D341Med (cell line): ENCODE measurements around the gene DNAJC17.

Source experiments
- DNase-seq: peaks from one replicate; pipeline ENCODE4 v3.0.0; 2012; ENCODE audit warnings: low spot score

Gene DNAJC17

DNA sequence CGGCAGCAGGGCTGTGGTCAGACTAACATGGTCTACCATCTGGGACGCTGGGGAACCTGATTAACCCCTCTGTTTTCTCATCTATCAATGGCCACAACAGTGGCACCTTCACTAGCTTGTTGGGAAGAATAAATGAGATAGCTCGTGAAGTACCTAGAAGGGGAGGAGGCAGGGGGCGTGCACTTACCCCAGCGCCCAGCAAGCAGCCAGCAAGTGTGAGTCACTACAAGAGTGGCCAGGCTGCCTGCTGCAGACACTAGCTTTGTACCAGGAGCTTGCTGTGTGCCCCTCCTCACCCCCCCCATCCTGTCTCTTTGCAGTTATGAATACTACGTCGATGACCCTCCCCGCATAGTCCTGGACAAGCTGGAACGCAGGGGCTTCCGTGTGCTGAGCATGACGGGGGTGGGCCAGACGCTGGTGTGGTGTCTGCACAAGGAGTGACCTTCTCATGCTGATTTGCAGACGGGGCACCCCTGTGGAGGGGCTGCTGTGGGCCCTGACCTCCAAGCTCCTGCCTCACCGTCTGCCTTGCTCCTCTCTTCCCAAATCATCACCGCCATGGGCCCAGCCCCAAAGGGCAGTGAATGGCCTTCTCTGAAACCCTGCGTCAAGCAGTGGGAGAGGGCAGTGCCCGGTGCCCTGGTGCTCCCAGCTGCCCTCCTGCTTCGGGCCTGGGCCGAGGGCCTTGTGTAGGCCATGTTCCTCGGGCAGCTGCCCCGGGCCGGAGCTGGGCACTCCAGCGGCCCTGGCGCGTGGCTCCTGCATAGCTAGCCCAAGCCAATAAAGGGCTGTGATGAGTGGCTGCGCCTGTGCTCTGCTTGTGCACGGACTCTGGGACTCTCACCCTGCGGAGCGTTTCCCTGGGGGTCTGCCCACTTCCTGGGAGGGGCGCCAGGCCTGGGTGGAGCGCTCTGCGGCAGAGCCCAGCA, 40.1 kb downstream of the DNAJC17 start:
- no peak for DNase-seq

DNA sequence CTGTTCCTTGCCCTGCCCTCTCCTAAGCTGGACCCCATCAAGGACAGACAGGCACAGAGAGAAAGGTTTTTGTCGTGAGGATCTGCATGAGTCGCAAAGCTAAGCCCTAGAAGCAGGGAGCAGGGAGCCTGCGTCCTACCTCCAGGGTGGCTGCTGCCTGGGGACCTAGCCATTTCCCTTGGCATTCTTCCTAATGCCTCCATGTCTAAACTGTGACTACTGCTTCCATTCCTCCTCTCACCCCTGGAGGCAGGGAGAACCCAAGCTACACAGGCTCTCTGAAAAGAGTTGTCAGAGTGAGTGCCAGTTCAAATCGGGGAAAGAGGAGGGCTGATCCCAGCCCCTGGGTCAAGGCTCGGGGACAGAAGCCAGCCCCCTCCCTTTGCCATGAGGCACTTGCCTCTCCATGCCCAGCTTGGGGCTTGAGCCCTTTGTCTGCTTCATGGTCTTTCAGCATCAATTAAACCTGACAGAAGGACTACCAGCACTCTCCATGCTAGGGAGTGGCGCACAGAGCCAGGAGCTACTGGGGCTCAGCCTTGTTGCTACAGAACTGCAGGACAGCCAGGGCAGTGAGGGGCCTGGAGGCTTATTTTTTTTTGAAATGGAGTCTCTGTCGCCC, 41.0 kb downstream of the DNAJC17 start:
- peak; percentile 18 for DNase-seq

DNA sequence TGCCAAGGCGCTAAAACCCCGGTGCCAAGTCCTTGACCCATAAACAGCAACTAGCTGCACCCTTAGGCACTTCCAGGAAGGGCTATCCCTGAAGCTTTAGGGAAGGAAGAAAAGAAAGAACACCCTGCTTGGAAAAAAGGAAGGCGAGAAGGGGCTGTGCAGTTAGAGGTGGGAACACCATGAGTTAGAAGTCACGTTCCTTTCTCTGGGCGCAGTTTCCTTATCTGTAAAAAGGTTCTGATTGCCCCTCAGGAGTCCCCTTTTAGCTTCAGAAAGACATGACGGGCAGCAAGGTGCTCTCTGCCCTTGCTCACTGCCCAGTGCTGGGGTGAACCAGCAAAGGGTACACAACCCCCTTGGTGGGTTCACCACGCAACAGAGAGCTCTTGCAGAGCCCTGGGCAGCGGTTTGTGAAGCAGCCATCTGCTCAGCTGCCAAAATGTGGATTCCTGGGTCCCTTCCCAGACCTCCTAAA, 42.6 kb downstream of the DNAJC17 start:
- no peak for DNase-seq

DNA sequence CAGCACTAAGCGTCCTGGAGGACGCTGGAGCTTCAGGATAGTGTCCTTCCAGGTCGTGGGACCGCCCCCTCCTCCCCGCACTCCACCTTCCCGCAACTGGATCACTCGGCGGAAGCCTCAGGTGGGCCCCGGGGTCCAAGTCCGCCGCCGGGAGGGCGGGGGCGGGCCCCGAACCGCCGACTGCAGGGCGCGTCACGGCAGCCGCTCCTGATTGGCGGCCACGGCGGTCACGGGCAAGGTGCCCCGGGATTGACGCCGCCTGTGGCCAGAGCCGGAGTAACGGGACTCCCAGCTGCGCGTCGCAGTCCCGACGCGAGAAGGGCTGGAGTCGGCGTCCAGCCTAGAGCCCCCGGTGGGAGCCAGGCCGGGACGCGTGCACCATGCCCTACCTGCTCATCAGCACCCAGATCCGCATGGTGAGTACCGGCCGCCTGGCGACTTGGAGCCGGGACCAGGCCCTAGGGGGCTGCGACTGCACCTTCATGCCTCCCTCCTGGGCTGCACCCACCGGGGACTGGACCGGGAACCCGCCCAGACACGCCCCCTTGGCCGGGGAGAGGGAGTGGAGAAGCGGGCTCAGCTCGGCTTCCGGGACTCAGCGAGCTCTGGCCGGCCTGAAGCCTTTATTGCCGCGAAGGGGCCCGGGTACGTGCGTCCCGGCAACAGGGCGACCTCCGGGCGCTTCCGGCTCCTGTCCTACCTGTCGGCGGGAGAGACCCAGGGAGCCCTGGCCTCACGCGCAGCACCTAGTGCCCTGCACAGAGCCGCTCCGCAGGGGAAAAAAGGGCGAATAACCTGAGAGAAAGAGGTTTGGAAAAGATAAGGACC, 43.3 kb downstream of the DNAJC17 start, which contains the start of gene GCHFR:
Gene GCHFR, plus strand, starts transcription at position 268 of the 828 bp plus-strand sequence. Its CDS starts 113 bp downstream, at position 381.
- DNase-seq: peak; percentile 52

DNA sequence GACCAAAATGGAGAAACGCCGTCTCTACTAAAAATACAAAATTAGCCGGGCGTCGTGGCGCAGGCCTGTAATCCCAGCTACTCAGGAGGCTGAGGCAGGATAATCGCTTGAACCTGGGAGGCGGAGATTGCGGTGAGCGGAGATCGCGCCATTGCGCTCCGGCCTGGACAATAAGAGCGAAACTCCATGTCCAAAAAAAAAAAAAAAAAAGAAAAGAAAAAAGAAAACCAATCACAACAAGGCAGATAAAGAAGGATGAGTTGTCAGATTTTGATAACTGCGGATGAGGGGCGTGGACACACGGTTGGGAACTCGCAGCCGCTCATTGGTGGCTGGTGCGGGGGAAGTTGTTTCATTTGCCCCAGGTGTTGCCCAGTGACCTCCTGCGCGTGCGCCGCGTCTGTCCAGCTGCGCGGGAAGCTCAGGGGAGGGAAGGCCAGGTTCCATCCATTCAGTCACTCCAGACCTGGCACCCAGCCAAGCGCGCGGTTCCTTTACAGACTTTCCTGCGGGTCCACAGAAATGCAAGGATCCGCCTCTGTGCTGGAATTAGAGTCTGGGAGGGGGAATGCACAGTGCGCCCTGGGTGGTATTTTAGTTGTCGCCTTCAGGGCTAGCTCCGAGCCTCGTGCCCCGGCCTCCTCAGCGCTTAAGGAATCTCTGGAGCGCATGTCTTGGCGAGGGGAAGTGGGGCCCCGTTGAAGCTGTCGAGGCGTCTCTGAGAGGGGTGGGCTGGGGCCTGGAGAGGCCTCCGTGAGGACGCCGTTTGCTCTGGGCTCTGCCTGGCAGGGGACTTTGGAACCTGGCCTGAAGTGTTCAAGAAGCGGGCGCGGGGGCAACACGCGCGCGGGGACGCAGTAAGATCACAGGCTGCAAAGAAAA, 44.1 kb downstream of the DNAJC17 start:
- no peak for DNase-seq

DNA sequence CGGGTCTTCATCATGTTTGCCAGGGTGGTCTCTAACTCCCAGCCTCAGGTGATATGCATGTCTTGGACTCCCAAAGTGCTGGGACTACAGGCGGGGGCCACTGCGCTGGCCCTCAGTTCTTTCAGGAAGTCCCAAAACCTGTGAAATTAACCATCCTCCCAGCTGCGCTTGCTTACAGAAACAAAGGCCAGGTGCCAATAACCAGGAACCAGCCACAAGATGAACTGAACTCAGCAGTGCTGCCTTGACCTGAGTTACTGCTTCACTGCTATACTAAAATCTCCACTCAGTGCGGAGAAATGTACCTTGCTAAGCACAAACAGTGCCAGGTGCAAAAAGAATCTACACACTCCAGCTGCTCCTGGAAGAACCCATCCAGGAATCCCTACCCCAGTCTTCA, 47.3 kb downstream of the DNAJC17 start:
- no peak for DNase-seq

DNA sequence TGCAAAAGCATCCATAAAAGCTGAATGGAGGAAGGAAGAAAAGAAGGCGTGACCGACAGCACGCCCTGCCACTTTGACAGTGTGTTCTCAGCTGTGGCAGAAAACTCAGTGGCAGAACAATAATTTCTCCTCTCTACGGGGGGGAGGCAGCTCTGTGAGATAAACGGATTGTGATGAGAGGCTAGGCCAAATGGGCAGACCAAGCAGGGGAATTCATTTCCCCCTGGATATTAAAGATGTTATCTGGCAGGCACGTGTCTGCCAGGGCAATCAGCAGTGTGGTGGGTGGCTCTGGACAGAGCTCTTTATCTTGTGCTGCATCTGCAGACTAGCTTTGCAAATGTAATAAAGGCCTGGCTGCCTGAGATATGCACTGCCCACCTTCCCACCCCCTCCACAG, 50.3 kb downstream of the DNAJC17 start:
- DNase-seq: no peak

DNA sequence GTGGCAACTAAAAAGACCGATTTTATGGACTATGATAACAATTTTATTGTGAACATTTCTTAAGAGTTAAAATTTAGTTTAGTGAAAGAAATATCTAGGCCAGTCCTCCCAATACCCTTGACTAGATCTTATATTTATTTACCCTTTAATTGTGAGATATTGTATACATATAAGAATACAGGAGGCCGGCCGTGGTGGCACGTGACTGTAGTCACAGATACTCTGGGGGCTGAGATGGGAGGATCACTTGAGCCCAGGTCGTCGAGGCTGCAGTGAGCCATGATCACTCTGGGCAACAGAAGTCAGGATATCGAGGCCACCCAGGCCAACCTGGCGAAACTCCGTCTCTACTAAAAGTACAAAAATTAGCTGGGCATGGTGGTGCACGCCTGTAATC, 51.5 kb downstream of the DNAJC17 start:
- DNase-seq: no peak

DNA sequence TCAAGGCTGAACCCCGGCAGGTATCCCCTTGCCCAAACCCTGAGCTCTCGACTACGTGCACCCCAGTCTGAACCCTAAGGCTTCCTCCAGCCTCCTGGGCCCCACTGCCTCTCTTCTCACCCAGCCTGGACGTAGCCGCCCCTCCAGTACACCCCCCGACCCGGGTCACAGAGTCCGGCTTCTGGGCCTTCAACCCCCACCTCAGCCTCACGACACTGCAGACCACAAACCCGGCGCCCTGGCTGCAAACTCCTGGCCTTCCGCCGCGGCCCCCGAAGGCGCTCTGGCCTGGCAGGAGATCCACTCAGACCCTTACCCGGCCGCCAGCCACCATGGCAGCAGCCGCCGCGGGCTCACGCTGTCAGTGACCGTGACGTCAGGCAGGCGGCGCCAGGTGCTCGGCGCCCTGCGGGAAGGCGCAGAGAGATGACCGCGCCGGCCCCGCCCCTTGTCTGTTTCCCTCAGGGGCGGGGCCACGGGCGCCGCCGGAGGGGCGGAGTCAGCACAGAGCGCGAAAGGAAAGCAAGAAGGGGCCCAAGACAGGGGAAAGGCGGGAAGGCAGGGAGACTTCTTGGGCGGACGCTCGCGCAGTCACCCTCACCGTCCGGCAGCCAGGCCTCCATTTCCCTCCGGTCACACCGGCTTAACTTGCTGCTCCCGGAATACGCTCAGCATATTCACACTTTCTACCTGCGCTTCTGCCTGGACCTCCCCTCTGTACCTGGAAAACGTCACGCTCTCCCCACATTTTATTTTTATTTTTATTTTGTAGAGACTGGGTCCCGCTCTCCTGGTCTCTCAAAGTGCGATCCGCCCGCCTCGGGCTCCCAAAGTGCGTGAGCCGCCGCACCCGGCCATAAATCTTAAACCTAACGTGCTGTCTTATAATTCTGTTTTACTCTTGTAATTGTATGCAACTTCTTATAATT, 52.1 kb downstream of the DNAJC17 start, which contains the start of gene RMDN3:
Gene RMDN3, minus strand, starts transcription at position 372 of the 929 bp plus-strand sequence. CDS start 471 bp downstream, outside the sequence.
- DNase-seq: peak; percentile 99

DNA sequence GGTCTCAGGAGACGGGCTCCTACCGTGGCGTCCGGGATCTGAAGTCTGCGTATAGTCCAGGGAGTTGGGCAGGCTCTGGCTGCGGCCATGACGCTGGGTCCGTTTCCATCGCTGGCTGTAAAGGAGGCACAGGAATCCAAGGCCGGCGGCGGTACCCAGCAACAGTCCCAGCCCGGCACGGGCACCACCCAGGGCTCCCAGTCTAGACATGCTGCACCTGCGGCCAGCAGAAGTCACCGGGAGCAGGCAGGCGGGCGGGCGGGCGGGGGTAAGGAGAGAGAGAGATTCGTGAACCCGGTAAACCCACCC, 52.7 kb downstream of the DNAJC17 start:
- peak; percentile 56 for DNase-seq

DNA sequence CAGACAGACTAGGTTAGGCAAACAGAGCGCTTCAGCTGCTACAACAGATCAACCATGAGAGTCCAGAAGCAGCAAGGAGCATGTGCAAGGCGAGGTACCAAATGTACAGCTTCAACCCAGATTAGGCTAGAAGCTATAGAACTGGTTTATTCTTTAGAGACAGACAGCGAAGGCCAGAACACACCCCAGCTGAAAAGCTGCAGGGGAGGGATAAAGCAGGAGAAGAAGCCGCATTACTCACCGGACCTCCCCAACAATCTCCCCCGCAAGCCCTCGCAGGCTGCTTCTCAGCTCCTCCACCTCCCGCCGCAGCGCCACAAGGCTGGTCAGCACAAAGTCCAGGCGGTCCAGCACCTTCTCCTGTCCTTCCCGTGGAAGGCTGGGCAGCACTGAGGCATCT, 55.5 kb downstream of the DNAJC17 start:
- no peak for DNase-seq

DNA sequence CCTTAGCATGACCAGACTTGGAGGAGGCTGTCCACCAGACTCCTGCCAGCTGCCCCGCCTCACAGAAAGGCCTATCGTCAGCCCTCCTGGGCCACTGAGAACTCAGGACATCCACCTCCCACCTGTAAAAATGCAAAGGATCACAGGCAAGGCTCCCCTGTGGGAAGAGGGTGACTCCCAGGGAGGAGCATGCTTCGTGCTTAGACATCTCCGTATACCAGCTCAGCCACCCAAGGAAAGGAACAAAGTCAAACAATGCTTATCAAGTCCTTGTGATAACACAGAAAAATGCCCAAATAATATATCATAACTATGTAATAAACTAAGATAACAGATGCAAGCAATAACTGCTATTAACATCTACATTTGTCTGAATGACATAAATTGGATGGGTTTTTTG, 56.4 kb downstream of the DNAJC17 start:
- DNase-seq: no peak

DNA sequence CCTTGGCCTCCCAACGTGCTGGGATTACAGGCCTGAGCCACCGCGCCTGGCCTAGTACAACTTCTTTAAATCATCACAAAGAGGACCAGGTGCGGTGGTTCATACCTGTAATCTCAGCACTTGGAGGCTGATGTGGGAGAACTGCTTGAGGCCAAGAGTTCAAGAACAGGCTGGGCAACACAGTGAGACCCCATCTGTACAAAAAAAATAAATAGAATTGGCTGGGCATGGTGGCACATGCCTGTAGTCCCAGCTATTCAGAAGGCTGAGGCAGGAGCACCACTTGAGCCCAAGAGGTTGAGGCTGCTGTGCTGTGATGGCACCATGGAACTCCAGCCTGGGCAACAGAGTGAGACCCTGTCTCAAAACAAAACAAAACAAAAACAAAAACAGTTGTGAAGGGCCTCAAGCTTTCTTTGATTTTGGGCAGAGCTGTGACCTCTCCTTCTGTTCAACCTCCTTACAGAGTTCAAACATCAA, 58.1 kb downstream of the DNAJC17 start:
- DNase-seq: no peak

DNA sequence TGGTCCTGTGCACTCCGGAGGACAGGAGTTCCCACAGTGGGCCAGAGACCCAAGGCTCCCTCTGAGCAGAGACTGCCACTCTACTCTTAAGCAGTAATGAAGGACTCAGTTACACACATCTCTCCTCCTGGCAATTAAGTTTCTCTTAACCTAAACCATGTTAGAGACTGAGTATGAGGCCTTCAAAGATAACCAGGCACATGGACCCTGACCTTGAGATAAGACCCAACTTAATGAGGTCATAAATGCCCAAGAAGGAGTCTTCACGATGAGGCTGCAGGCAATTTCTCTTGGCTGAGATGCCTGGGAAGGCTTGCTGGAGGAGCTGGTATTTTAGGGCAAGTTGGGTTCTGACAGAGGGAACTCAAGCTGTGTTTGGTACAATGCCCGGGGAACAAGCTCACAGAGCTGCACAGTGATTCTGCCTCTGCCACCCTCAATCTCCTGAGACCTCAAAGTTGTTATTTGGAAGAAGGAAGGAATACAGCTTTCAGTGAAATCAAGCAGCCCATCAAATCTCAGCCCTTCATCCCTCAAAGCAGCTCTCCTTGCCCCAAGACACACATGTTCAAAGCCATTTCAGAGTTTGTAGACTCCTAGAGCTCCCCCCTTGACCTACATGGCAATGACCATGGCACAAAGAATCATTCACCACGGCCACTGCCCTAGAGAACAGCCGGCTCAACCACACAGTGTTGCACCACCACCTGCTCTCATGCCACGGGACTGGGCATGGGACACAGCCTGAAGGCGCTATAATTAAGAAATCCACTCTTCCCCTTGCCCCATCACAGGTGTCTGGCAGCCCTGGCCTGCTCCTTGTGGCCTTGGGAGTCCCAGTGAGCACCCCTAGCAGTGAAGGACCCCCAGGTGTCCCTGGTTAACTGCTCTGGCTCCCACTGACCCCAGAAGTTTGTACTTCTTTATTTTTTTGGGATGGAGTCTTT, 59.3 kb downstream of the DNAJC17 start:
- DNase-seq: no peak

DNA sequence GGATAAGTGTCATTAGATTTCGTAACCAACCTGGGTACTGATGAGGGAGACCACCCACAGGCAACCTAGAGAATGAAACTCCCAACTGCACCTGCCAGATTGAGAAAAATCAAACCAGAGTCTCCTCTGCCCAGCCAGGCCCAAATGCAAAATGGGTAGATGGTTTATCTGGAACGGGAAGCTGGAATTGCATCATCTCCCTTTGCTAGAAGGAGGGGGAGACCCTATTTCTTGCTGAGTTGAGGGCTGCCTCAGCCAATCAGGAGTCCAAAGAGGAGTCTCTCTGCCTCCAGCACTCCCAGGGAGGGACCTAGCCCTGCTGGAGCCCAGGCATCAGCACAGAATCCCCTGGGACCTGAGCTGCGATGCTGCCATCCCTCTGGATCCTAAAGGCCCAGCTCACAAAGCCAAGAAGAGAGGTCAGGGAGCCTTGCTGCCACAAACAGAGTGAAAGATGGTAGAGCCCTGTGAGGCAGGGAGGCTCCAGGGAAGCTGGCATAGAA, 60.3 kb downstream of the DNAJC17 start:
- DNase-seq: peak; percentile 41

DNA sequence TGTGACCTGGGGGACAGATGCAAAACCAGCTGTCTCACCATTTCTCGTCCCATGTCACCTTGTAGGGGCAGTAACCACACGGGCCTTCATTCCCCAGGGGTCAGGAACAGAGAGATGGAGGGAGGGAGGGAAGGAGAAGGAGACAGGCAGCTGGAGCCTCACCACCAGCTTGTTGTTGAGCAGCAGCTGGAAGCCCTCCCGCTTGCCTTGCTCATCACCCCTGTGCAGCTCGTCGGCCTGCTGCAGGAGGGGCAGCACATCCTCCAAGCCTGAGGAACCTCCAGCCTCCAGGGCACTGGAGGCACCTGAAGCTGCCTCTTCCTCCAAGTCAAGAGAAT, 62.5 kb downstream of the DNAJC17 start:
- no peak for DNase-seq

DNA sequence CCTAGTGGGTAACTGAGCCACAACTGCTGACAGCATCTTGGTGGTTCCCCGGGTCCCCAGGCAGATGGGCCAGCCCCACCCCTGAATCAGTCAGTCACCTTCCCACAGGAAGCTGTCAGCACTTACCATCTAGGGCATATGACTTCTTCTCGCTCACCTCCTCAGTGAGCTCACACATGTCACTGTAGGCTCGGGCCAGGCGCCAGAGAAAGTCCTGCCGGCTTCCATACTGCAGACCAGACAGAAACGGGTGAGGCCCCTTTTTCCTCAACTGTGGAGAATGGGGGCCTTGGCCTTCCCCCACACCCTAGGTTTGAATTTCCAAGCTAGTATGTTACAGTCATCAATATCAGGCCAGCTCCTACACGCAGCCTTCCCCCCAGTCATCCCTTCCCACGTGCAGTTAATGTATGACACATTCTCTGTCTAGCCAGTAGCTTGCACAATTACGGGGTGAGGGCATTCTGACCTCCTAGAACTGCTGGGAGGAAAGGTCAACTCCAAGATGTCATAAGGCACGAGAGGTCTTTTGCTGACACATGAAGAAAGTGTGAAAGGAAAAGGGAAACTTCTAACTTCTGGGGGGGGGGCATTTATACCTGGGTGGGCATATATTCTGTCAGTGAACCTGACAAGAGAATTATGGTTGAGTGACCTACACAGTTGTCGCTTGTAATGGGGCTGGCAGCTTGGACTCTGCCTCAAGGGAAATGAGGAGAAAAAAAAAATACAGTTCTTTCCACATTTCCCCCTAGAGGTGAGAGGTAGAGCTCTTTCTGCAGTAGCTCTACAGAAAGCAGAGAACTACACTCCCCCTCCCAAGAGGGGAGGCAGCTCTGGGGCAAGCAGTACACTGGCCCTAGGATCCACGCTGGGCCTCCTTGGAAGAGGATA, 63.1 kb downstream of the DNAJC17 start:
- DNase-seq: no peak

DNA sequence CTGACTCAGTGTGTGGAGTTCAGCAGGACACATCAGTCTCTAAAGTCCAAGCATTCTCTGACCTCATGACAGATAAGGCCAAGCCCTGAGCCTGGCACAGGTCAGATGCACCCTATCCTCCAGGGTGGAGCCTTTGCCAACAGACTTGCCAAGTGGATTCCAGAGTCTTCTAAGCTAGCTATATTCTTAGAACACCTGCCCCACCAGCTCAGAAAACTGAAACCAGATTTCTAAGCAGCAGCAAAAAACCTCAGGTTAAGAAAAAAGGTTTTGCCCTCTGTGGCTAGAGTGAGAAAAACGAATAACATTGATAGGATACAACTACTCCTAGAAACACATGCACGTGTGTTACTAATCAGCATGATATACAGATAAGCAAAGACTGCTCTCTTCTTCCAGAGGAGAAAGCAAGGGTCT, 63.8 kb downstream of the DNAJC17 start:
- no peak for DNase-seq
